Measurements from ENCODE around the gene NELL2. TPM values are rescaled to one million over a fixed set of nuclear protein-coding genes. Genes with fewer than 3 reads are reported as not detected.

The NELL2 gene
- total and polyA plus RNA-seq, 9 of the 15 experiments (the other 6 are each of a cell fraction or from before 2014, with no cell fraction given): 0.32 to 1.1 (median 0.53) TPM

DNA sequence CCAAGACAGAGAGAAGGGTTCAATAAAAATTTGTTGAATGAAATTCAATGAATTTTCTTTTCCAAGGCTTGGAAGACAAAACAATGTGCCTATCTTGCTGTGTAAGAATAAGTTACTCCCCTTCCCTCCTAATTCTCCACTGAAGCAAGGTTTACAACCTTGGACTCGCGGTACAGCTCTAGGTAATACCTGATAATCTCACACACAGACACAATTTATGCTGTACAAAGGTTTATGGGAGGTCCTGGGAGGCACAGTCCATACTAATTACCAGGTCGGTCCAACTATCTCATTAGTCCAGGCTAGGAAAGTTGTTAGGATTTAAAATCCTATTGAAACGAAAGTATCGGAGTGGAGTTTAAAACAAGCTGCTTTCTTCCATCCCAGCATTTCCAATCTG is 42.6 kb downstream of the NELL2 start (continued):
- TF ChIP-seq RHOXF2B (CRISPR knock-in tag; conservative IDR thresholded peaks at IDR 0.05) (no peak), SOX6 (IDR thresholded peaks at IDR 0.05) (no peak), SRSF3 (IDR thresholded peaks at IDR 0.05; ENCODE audit: insufficient read depth, low read length) (no peak)
- TF ChIP-seq, protein P1, sequence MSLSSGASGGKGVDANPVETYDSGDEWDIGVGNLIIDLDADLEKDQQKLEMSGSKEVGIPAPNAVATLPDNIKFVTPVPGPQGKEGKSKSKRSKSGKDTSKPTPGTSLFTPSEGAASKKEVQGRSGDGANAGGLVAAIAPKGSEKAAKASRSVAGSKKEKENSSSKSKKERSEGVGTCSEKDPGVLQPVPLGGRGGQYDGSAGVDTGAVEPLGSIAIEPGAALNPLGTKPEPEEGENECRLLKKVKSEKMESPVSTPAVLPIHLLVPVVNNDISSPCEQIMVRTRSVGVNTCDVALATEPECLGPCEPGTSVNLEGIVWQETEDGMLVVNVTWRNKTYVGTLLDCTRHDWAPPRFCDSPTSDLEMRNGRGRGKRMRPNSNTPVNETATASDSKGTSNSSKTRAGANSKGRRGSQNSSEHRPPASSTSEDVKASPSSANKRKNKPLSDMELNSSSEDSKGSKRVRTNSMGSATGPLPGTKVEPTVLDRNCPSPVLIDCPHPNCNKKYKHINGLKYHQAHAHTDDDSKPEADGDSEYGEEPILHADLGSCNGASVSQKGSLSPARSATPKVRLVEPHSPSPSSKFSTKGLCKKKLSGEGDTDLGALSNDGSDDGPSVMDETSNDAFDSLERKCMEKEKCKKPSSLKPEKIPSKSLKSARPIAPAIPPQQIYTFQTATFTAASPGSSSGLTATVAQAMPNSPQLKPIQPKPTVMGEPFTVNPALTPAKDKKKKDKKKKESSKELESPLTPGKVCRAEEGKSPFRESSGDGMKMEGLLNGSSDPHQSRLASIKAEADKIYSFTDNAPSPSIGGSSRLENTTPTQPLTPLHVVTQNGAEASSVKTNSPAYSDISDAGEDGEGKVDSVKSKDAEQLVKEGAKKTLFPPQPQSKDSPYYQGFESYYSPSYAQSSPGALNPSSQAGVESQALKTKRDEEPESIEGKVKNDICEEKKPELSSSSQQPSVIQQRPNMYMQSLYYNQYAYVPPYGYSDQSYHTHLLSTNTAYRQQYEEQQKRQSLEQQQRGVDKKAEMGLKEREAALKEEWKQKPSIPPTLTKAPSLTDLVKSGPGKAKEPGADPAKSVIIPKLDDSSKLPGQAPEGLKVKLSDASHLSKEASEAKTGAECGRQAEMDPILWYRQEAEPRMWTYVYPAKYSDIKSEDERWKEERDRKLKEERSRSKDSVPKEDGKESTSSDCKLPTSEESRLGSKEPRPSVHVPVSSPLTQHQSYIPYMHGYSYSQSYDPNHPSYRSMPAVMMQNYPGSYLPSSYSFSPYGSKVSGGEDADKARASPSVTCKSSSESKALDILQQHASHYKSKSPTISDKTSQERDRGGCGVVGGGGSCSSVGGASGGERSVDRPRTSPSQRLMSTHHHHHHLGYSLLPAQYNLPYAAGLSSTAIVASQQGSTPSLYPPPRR (CRISPR knock-in tag; IDR thresholded peaks at IDR 0.05; ENCODE audit: borderline replicate concordance): no peak
- TF ChIP-seq, protein P2, sequence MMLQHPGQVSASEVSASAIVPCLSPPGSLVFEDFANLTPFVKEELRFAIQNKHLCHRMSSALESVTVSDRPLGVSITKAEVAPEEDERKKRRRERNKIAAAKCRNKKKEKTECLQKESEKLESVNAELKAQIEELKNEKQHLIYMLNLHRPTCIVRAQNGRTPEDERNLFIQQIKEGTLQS (IDR thresholded peaks at IDR 0.05): no peak
- TF ChIP-seq, protein P2 (CRISPR knock-in tag; conservative IDR thresholded peaks at IDR 0.05): no peak

All from K562 (cell line).